ENCODE data around the gene CES1.
"Not testable (repeated sequence)": the region's sequence is repeated elsewhere in the genome, so short reads cannot be mapped to it uniquely, and the experiment has no call there.

CES1 gene

DNA sequence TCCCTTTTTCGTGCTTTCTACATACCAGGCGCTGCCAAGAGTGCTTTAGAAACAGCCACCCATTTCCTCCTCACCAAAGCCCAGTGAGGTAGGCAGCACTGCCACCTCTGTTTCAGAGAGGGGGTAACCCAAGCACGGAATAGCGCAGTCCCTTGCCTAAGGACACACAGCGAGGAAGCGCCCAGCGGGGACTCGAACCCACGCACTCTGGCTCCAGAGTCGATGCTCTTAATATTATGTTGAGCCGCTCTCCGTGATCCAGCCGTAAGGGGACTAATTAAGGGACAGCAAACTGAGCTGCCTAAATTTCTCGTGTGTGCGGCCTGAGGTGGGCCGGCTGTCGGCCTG is 497 bp downstream of the CES1 start:
- Histone ChIP-seq H3K9ac (ENCODE audit: insufficient read length, low read depth) (no peak overlapping the region), H3K27me3 (ENCODE audit: insufficient read depth, insufficient read length) (no peaks in the 10 kb centered on the region), H3K36me3 (ENCODE audit: insufficient read depth, insufficient read length, low read length) (no peaks in the 10 kb centered on the region), H3K4me3 (ENCODE audit: insufficient read length, low read depth) (no peak overlapping the region), H3K9me3 (ENCODE audit: insufficient read depth, low read length) (no peaks in the 10 kb centered on the region), H3K4me1 (ENCODE audit: insufficient read depth, insufficient read length) (no peaks in the 10 kb centered on the region)
- TF ChIP-seq SUZ12 (IDR thresholded peaks at IDR 0.05; ENCODE audit: extremely low read depth, insufficient read depth, insufficient read length) (no peak), YY1 (IDR thresholded peaks at IDR 0.05; ENCODE audit: insufficient read depth, insufficient read length) (no peak), ZNF274 (IDR thresholded peaks at IDR 0.05; ENCODE audit: low read depth, low read length) (no peak)
- no peak for DNase-seq (ENCODE audit: low read depth, low spot score)

DNA sequence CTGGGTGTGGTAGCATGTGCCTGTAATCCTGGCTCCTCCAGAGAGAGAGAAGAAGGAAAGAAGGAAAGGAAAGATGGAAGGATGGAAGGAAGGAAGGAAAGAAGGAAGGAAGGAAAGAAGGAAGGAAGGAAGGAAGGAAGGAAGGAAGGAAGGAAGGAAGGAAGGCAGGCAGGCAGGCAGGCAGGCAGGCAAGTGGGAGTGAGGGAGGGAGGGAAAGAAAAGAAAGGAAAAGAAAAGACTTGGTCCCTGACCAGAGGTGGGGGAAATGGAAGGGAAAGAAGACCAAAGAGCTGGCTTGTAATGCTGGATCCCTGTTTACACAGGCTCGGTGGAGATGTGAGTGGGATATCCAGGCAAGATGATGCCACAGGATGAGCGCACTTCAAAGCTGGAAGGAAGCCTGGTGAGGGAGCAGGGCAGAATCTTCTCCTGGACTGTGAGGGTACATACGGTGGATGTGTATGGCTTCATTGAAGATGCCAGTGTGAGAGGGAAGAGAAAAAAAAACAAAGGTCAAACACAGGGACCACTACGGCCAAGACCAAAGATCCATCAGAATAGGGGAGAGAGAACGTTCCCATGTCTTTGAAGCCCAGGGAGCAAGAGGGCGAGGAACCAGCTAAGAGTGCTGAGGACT is 2.1 kb downstream of the CES1 start:
- Histone ChIP-seq H3K4me3 (ENCODE audit: insufficient read length, low read depth) (no peak overlapping the region), H3K36me3 (ENCODE audit: insufficient read depth, insufficient read length, low read length) (no peaks in the 10 kb centered on the region), H3K9ac (ENCODE audit: insufficient read length, low read depth) (no peak overlapping the region), H3K9me3 (ENCODE audit: insufficient read depth, low read length) (no peaks in the 10 kb centered on the region), H3K4me1 (ENCODE audit: insufficient read depth, insufficient read length) (no peaks in the 10 kb centered on the region), H3K27me3 (ENCODE audit: insufficient read depth, insufficient read length) (no peaks in the 10 kb centered on the region)
- TF ChIP-seq ZNF274 (IDR thresholded peaks at IDR 0.05; ENCODE audit: low read depth, low read length): no peak
- DNase-seq (ENCODE audit: low read depth, low spot score): no peak

DNA sequence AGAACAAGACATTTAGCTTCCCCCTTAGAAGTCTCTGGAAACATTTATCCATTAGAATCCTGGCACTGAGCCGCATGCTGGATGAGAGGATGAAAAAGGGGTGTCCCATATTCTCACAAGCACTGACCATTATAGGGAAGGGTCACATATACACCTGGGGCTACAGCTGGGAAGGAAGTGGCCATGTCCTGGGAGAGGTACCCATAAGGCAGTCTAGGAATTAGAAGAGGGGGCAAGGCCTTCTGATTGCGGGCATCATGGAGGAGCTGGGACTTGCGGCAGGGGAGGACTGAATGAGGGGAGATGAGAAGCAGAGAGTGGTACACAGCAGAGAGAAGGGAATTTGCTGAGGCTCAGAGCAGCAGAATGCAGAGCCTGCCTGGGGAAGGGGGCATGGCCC is 3.7 kb downstream of the CES1 start:
- not testable (repeated sequence) for H3K9ac ChIP-seq (ENCODE audit: insufficient read length, low read depth); H3K36me3 ChIP-seq (ENCODE audit: insufficient read depth, insufficient read length, low read length); H3K9me3 ChIP-seq (ENCODE audit: insufficient read depth, low read length); DNase-seq (ENCODE audit: low read depth, low spot score); H3K27me3 ChIP-seq (ENCODE audit: insufficient read depth, insufficient read length); H3K4me3 ChIP-seq (ENCODE audit: insufficient read length, low read depth); H3K4me1 ChIP-seq (ENCODE audit: insufficient read depth, insufficient read length)

DNA sequence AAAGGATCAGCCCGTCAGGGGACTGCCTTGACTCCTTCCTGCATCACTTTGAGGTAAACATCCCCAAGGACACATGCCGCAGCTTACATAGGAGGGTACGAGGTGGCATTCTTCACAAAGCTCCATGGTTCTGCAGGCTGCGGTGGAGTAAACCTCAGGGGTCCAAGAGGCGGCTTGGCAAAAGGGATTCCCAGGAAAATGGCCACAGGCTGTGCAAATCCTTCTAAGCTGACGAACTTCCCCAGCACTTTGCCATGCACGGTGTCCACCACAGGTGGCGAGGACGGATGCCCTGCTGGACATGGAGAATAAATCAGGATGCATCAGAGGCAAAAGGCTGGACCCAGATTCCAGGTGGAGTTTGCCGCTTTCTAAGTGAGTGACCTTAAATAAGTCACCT is 4.2 kb downstream of the CES1 start:
- no peaks in the 10 kb centered on the region for H3K27me3 ChIP-seq (ENCODE audit: insufficient read depth, insufficient read length)
- H3K9me3 ChIP-seq (ENCODE audit: insufficient read depth, low read length): no peaks in the 10 kb centered on the region
- no peaks in the 10 kb centered on the region for H3K4me1 ChIP-seq (ENCODE audit: insufficient read depth, insufficient read length)
- no peak for TF ChIP-seq ZNF274 (IDR thresholded peaks at IDR 0.05; ENCODE audit: low read depth, low read length)
- no peak for TF ChIP-seq YY1 (IDR thresholded peaks at IDR 0.05; ENCODE audit: insufficient read depth, insufficient read length)
- TF ChIP-seq SUZ12 (IDR thresholded peaks at IDR 0.05; ENCODE audit: extremely low read depth, insufficient read depth, insufficient read length): no peak
- DNase-seq (ENCODE audit: low read depth, low spot score): no peak
- no peak overlapping the region for H3K4me3 ChIP-seq (ENCODE audit: insufficient read length, low read depth)
- H3K9ac ChIP-seq (ENCODE audit: insufficient read length, low read depth): no peak overlapping the region
- H3K36me3 ChIP-seq (ENCODE audit: insufficient read depth, insufficient read length, low read length): no peaks in the 10 kb centered on the region

DNA sequence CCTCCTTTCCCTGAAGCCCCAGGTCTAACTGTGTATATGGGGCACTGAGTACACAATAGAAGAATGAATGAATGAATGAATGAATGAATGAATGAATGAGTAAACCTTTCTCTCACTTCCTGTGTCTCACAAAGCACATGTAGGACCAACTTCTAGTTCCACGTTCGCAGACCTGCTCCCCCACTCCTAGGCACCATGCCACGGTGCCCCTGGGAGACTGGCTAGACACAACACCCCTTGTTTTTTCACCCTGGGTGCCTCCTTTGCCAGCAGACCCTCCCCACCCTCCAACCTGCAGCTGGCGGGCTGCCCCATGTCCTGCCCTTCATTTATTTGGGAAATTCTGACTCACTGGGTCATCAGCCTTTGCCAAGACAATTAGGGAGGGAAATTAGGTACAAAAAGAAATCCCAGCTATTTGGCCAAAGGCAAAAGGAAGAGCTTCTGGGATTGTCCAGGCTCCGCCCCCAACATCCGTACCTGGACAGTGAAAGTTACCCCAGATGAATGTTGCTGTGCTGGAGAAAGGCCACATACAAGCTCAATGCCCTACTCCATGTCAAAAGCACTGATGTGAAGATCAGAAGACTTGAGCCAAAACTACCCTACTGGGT is 7.7 kb downstream of the CES1 start:
- no peaks in the 10 kb centered on the region for H3K27me3 ChIP-seq (ENCODE audit: insufficient read depth, insufficient read length)
- H3K9me3 ChIP-seq (ENCODE audit: insufficient read depth, low read length): no peaks in the 10 kb centered on the region
- no peaks in the 10 kb centered on the region for H3K36me3 ChIP-seq (ENCODE audit: insufficient read depth, insufficient read length, low read length)
- no peak overlapping the region for H3K4me3 ChIP-seq (ENCODE audit: insufficient read length, low read depth)
- no peak for TF ChIP-seq ZNF274 (IDR thresholded peaks at IDR 0.05; ENCODE audit: low read depth, low read length)
- TF ChIP-seq SUZ12 (IDR thresholded peaks at IDR 0.05; ENCODE audit: extremely low read depth, insufficient read depth, insufficient read length): no peak
- TF ChIP-seq YY1 (IDR thresholded peaks at IDR 0.05; ENCODE audit: insufficient read depth, insufficient read length): no peak
- H3K4me1 ChIP-seq (ENCODE audit: insufficient read depth, insufficient read length): no peaks in the 10 kb centered on the region
- DNase-seq (ENCODE audit: low read depth, low spot score): no peak
- no peak overlapping the region for H3K9ac ChIP-seq (ENCODE audit: insufficient read length, low read depth)

DNA sequence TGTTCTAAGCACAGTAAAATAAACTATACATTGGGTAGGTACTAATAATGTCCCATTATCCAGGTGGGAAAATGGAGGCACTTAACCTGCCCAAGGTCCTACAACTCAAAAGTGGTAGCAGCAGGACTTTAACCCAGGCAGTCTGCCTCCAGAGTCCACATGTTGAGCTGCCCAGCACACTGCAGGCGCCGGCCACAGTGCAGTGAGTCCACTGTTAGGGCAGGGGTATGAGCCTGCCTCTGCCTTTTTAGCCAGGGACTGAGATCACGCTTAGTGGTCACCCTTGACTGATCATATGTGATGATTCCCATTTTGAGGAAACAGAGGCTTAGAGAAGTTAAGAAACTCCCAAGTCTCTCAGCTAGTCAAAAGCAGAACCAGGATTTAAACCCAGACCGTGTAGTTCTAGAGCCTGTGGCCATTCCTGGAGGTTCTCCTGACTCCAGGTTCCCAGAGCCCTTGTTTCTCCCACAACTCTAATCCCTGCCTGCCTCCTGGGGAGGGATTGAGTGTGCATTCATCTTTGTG is 8.4 kb downstream of the CES1 start:
- H3K9ac ChIP-seq (ENCODE audit: insufficient read length, low read depth): no peak overlapping the region
- TF ChIP-seq ZNF274 (IDR thresholded peaks at IDR 0.05; ENCODE audit: low read depth, low read length): no peak
- TF ChIP-seq YY1 (IDR thresholded peaks at IDR 0.05; ENCODE audit: insufficient read depth, insufficient read length): no peak
- TF ChIP-seq SUZ12 (IDR thresholded peaks at IDR 0.05; ENCODE audit: extremely low read depth, insufficient read depth, insufficient read length): no peak
- H3K4me3 ChIP-seq (ENCODE audit: insufficient read length, low read depth): no peak overlapping the region
- no peaks in the 10 kb centered on the region for H3K36me3 ChIP-seq (ENCODE audit: insufficient read depth, insufficient read length, low read length)
- H3K4me1 ChIP-seq (ENCODE audit: insufficient read depth, insufficient read length): no peaks in the 10 kb centered on the region
- H3K27me3 ChIP-seq (ENCODE audit: insufficient read depth, insufficient read length): no peaks in the 10 kb centered on the region
- H3K9me3 ChIP-seq (ENCODE audit: insufficient read depth, low read length): no peaks in the 10 kb centered on the region
- DNase-seq (ENCODE audit: low read depth, low spot score): no peak

DNA sequence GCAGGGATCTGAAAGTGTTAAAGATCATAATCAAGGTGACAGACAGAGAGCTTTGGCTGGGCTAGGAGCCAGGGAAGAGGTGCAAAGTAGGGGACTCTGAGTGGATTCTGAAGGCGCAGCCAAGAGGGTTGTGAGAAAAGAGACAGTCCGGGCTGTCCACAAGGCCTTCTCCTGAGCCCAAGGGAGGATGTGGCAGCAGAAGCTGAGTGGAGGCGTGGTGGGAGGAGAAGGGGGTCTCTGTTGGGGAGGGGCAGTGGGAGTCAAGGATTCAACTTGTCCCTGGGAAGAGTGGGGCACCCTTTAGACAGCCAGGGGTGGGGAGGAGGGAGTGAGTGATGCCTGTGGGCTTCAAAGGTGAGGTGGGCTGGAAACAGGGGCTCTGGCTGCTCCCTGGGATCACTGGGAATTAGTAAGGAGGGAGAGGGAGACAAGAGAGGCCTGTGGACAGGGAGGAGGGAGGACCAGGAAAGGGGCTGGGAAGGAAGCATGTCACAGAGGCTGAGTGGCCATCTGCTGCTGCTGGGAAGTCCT is 10.6 kb downstream of the CES1 start:
- no peaks in the 10 kb centered on the region for H3K9me3 ChIP-seq (ENCODE audit: insufficient read depth, low read length)
- H3K4me3 ChIP-seq (ENCODE audit: insufficient read length, low read depth): no peak overlapping the region
- no peaks in the 10 kb centered on the region for H3K27me3 ChIP-seq (ENCODE audit: insufficient read depth, insufficient read length)
- H3K36me3 ChIP-seq (ENCODE audit: insufficient read depth, insufficient read length, low read length): no peaks in the 10 kb centered on the region
- no peak for DNase-seq (ENCODE audit: low read depth, low spot score)
- TF ChIP-seq SUZ12 (IDR thresholded peaks at IDR 0.05; ENCODE audit: extremely low read depth, insufficient read depth, insufficient read length) (no peak), YY1 (IDR thresholded peaks at IDR 0.05; ENCODE audit: insufficient read depth, insufficient read length) (no peak), ZNF274 (IDR thresholded peaks at IDR 0.05; ENCODE audit: low read depth, low read length) (no peak)
- no peaks in the 10 kb centered on the region for H3K4me1 ChIP-seq (ENCODE audit: insufficient read depth, insufficient read length)
- H3K9ac ChIP-seq (ENCODE audit: insufficient read length, low read depth): no peak overlapping the region
